Heart left ventricle (tissue), 16 donors: Measurements from ENCODE around the gene DOLPP1. TPM values are rescaled to one million over a fixed set of nuclear protein-coding genes. Genes with fewer than 3 reads are reported as not detected.
A peak's percentile ranks its signal among the peaks of the same experiment; 100 is the strongest.

ENCODE experiments used
- ATAC-seq, 4 donors: fragments of 200-7000 bp; cut with Tn5 transposase; one replicate each; pipeline ENCODE4 v1.9.1; 2020 to 2022; ENCODE audit warnings: moderate library complexity in 4 of 4, mild to moderate bottlenecking in 3 of 4, moderate number of reproducible peaks in 1 of 4
- DNase-seq, 5 donors: peaks; one replicate each; pipeline ENCODE4 v3.0.0-alpha.2; 2020
- H3K27ac ChIP-seq, 12 donors: fragments of 200-600 bp; sonication (generic) in 4 of 12; one replicate each; pipeline versions ENCODE4 v1.5.0 to v1.8.0; 2016 to 2022; ENCODE audit warnings: mild to moderate bottlenecking in 2 of 12
- H3K27me3 ChIP-seq, 9 donors: fragments of 200-600 bp; sonication (generic) in 2 of 9; one replicate each; pipeline versions ENCODE4 v1.5.1 to v1.8.0; 2016 to 2022; ENCODE audit warnings: mild to moderate bottlenecking in 3 of 9
- H3K36me3 ChIP-seq, 9 donors: fragments of 200-600 bp; sonication (generic) in 2 of 9; one replicate each; pipeline versions ENCODE4 v1.5.0 to v1.8.0; 2018 to 2022; ENCODE audit warnings: mild to moderate bottlenecking in 2 of 9
- H3K4me1 ChIP-seq, 12 donors: fragments of 200-600 bp; sonication (generic) in 4 of 12; one replicate each; pipeline versions ENCODE4 v1.5.0 to v1.8.0; 2016 to 2022; ENCODE audit warnings: mild to moderate bottlenecking in 3 of 12
- H3K4me3 ChIP-seq, 12 donors: fragments of 200-600 bp; sonication (generic) in 4 of 12; one replicate each; pipeline versions ENCODE4 v1.5.0 to v1.8.0; 2017 to 2022; ENCODE audit warnings: mild to moderate bottlenecking in 9 of 12, moderate library complexity in 4 of 12
- H3K9me3 ChIP-seq, 12 donors: fragments of 200-600 bp; sonication (generic) in 4 of 12; one replicate each; pipeline versions ENCODE4 v1.5.0 to v1.8.0; 2016 to 2022; ENCODE audit warnings: mild to moderate bottlenecking in 1 of 12
- POLR2A ChIP-seq, 2 donors: fragments of 450-650 bp; IDR thresholded peaks; one replicate each; pipeline ENCODE4 v1.6.1; 2017; ENCODE audit warnings: antibody characterized with exemption in 2 of 2, mild to moderate bottlenecking in 2 of 2, moderate library complexity in 2 of 2
- WGBS, 4 donors: extraction: QIAGEN DNeasy Blood & Tissue Kit in 2 of 4; methylation state at CpG; one replicate each; pipeline versions ENCODE4 v1.1.5 to v1.1.7; 2013 to 2018; 5-methylcytosine and 5-hydroxymethylcytosine counted together
- intact Hi-C, 10 donors: fragments of 100-400 bp; cut with DNase I; formaldehyde crosslinking; loops; one replicate each; pipeline versions ENCODE4 v1.11.1 to v1.14.2; 2022
- polyA plus RNA-seq, 2 donors: library from polyadenylated mRNA; stranded (reverse); fragments of 200-250 nt; gene quantifications; one replicate each; pipeline ENCODE4 v1.2.3, GENCODE V29; 2013
- total RNA-seq, 9 donors: library from RNA; depleted of rRNA in 2 of 9; stranded (reverse); fragments of >200 nt in 2 of 9; fragmentation: NEBNext Ultra II Directional in 3 of 9; extraction: Animal tissue kit (Norgen Biotek cat#: 25700) in 3 of 9; gene quantifications; one replicate each; pipeline versions ENCODE4 v1.1.0 to v1.2.4, GENCODE V29; 2016 to 2023
- TF ChIP-seq, protein P1 (sequence below), 12 donors: fragments of 200-600 bp; sonication (generic) in 4 of 12; IDR thresholded peaks; one replicate each; pipeline versions ENCODE4 v1.5.0 to v1.8.0; 2018 to 2022; ENCODE audit warnings: antibody characterized with exemption in 12 of 12, mild to moderate bottlenecking in 5 of 12
- donor health status: ischemic (EF 13 %, LVEDD 7.1; RV severe dilation, severe dysfunction).
- donor health status: healthy with polysubstance abuse.
- donor health status: DM: no; HTN: yes; CAD: no.
- donor health status: DM: no; HTN: no; CAD: no.
- donor health status: ischemic (EF 25% LVEDD 6.9; RV normal size, moderate dysfunction).
- donor health status: ischemic (EF 25% LVEDD 5.7; RV mildly dilated, moderate dysfunction).
- donor health status: healthy.
- donor health status: DM: yes; HTN: yes; CAD: no.
- donor health status: ischemic (EF 35%, LVEDD 5.7; RV mildly dilated, moderate dysfunction).
- donor health status: nonischemic (EF 11% LVEDD 7.7; RV severe dilation, severe dysfunction).
- donor health status: DM: yes; HTN: yes; CAD: no.
- donor health status: PGD.
- donor health status: ischemic (EF 29% LVEDD 5.4; RV normal size, mild dysfunction).
- donor health status: nonischemic (EF 23%, LVEDD 6.1; RV moderate dilation, normal function).

The DOLPP1 gene
- total and polyA plus RNA-seq, 11 donors: 3.0 to 11.5 (median 5.8) TPM

DNA sequence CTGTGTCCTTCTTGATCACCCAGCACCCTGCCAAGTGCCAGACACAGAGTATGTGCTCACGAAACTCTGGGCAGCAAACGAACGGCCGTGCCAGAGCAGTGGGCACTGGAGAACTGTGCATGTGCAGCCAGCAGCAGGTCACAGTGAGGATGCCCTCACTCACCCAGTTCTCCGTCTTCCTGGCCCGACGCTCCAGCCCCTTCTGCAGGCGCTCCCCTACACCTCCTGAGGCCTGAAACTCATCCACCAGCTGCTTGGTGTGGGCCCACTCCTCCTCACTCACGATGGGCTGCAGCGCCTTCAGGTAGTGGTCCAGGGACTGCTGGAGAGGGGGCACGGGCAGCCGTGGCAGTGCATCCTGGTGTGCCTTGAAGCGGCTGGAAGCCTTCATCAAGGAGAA, 26.7 kb downstream of the DOLPP1 start:
- H3K4me1 ChIP-seq: peaks cover 0 to 45% (median 17%) of the 10 kb centered on the region in 12 donors

DNA sequence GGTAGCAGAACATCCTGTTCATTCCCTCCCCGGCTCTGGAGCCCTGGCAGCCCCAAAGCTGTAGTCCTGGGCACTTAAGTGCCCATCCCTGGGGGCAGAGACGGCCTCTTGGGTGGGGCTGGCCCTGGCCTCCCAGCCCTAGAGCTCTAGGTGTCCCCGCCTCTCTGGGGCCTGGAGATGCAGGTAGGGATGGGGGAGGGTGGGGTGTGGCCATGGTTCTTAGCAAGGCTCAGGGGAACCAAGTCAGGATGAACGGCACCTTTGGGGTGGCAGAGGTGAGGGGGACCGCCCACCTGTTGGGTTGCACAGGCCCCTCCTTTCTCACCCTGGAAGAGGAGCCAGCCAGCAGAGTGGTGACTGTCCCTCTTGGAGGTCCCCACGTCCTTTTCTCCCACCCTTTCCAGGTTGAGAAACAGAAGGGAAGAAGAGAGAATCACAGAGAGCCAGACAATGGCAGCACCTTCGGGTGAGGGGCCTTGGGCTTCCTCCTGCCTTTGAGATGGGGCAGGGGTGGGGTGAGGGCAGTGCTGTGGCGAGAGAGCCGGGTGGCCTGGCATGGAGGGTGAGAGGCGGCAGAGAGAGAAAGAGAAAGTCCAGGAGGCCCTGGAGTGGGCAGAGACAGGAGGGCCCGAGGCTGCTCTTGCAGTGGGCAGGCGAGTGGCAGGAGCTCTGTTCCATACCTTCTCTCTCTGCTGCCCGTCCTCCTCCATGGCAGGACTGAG, 27.3 kb downstream of the DOLPP1 start:
- Histone ChIP-seq H3K9me3 (no peaks in the 10 kb centered on the region), H3K4me1 (peaks cover 0 to 43% (median 18%) of the 10 kb centered on the region in 12 donors), H3K36me3 (peaks cover 0 to 21% (median 15%) of the 10 kb centered on the region in 9 donors), H3K4me3 (no peak overlapping the region), H3K27ac (peak overlapping the region in 1 of 12 donors; percentile 17), H3K27me3 (no peaks in the 10 kb centered on the region)
- no peak for DNase-seq
- WGBS, 4 donors: 87 to 96% (median 94%) methylated on average over 8 to 13 of the region's 13 CpGs
- intact Hi-C loops: no loop called here
- TF ChIP-seq, protein P1, sequence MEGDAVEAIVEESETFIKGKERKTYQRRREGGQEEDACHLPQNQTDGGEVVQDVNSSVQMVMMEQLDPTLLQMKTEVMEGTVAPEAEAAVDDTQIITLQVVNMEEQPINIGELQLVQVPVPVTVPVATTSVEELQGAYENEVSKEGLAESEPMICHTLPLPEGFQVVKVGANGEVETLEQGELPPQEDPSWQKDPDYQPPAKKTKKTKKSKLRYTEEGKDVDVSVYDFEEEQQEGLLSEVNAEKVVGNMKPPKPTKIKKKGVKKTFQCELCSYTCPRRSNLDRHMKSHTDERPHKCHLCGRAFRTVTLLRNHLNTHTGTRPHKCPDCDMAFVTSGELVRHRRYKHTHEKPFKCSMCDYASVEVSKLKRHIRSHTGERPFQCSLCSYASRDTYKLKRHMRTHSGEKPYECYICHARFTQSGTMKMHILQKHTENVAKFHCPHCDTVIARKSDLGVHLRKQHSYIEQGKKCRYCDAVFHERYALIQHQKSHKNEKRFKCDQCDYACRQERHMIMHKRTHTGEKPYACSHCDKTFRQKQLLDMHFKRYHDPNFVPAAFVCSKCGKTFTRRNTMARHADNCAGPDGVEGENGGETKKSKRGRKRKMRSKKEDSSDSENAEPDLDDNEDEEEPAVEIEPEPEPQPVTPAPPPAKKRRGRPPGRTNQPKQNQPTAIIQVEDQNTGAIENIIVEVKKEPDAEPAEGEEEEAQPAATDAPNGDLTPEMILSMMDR (IDR thresholded peaks at IDR 0.05): no peak
- no peak for TF ChIP-seq POLR2A (IDR thresholded peaks at IDR 0.05)
- ATAC-seq: no peak

More for the DNA sequence above, 26.7 kb downstream of the DOLPP1 start:
- ATAC-seq (no peak), DNase-seq (no peak)
- no peaks in the 10 kb centered on the region for H3K9me3 ChIP-seq
- H3K27ac ChIP-seq: no peak overlapping the region
- 70 to 91% (median 89%) methylated on average over 5 to 13 of the region's 13 CpGs for WGBS, 4 donors
- peaks cover 0 to 21% (median 15%) of the 10 kb centered on the region in 9 donors for H3K36me3 ChIP-seq
- intact Hi-C loops: no loop called here
- no peak for TF ChIP-seq POLR2A (IDR thresholded peaks at IDR 0.05)
- TF ChIP-seq, protein P1 (IDR thresholded peaks at IDR 0.05): no peak
- no peak overlapping the region for H3K4me3 ChIP-seq
- no peaks in the 10 kb centered on the region for H3K27me3 ChIP-seq

DNA sequence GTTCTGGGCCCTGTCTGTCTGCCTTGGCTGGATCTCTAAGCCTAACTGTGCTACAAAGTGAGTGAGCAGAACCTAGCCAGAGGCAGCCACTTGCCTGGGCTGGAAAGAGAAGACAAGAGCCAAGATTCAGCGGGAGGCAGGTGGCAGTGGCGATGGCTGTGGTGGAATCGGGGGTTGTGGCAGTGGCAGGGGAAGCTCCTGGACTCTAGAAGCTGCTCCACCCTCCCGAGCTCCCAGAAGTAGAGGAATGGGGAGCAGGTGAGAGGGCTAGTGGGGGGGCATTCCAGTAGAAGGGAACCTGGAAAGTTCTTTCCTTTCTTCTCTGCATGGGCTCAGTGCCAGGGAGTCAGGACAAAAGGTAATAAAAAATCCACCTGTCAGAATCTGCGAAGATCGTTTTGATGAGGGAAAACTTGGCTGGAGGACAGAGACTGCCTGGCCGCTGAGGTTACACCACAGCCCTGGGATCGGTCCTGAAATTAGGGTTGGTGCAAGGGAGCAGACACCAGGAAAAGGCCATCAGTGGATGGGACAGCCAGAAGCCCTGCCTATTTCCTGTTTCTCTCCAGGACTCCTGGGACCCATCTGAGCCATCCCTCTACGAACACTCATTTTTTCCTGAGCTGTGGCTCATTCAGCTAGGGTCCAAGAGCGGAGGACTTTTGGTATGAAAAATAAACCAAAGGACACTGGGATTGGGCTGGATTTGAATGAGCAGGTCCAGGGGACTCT, 28.1 kb downstream of the DOLPP1 start:
- Histone ChIP-seq H3K9me3 (no peaks in the 10 kb centered on the region), H3K27me3 (no peaks in the 10 kb centered on the region), H3K4me1 (peaks cover 0 to 41% (median 20%) of the 10 kb centered on the region in 12 donors), H3K4me3 (peak overlapping the region in 6 of 12 donors; percentile 81 to 100 (median 90)), H3K27ac (peak overlapping the region in 3 of 12 donors; percentile 42 to 100 (median 98)), H3K36me3 (peaks cover 0 to 21% (median 15%) of the 10 kb centered on the region in 9 donors)
- 66 to 76% (median 73%) methylated on average over 10 of the region's 10 CpGs for WGBS, 4 donors
- DNase-seq: no peak
- TF ChIP-seq, protein P1 (IDR thresholded peaks at IDR 0.05): no peak
- TF ChIP-seq POLR2A (IDR thresholded peaks at IDR 0.05): no peak
- ATAC-seq: no peak
- intact Hi-C loops: no loop called here

DNA sequence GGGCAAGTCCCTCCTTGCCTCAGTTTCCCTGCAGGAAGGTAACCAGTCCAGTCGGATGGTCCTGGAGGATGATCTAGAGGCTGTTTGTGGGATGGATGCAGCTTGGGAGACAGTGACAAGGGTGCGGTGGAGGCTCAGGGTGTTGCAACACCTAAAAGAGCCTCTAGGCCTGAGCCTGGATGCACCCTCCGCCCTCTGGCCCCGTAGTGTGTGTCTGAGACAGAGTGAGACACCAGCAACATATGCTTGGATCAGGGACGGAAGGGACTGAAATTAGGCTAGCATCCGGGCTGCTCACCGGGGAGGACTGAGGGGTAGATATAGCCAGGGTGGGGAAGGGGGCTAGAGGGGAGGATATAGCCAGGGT, 28.6 kb downstream of the DOLPP1 start:
- intact Hi-C loops: no loop called here
- DNase-seq (no peak), ATAC-seq (no peak)
- 51 to 77% (median 65%) methylated on average over 7 of the region's 7 CpGs for WGBS, 4 donors
- Histone ChIP-seq H3K36me3 (peaks cover 0 to 21% (median 15%) of the 10 kb centered on the region in 9 donors), H3K4me3 (peak overlapping the region in 10 of 12 donors; percentile 77 to 100 (median 90)), H3K4me1 (peaks cover 0 to 41% (median 20%) of the 10 kb centered on the region in 12 donors), H3K9me3 (no peaks in the 10 kb centered on the region), H3K27ac (peak overlapping the region in 3 of 12 donors; percentile 42 to 100 (median 98)), H3K27me3 (no peaks in the 10 kb centered on the region)
- TF ChIP-seq, protein P1 (IDR thresholded peaks at IDR 0.05): no peak
